GM12878 (cell line): ENCODE results near the gene CHMP4A. TPM values are rescaled to one million over a fixed set of nuclear protein-coding genes. Genes with fewer than 3 reads are reported as not detected.
A peak's percentile ranks its signal among the peaks of the same experiment; 100 is the strongest.

Experiments used
- ATAC-seq: fragments of 200-7000 bp; cut with Tn5 transposase; 3 replicates; pipeline ENCODE4 v1.9.1; 2020; ENCODE audit warnings: mild to moderate bottlenecking, moderate library complexity
- BruUV-seq: library from RNA; stranded (reverse); fragments of 400-500 nt; replicated peaks from 2 replicates; lab custom pipeline; 2021; lab: Mats Ljungman, UMichigan
- CTCF ChIA-PET: fragments of 300-600 bp; sonication (Branson Sonifier 250); formaldehyde crosslinking; extraction: SDS; loops from one replicate; lab custom pipeline; 2021; ENCODE audit warnings: inconsistent platforms; lab: Yijun Ruan, JAX
- POLR2A ChIA-PET: fragments of 350-600 bp; formaldehyde crosslinking; extraction: SDS; loops from one replicate; lab custom pipeline; 2021; ENCODE audit warnings: inconsistent platforms; lab: Charles Lee
- RAD21 ChIA-PET: fragments of 300-600 bp; sonication (Branson Sonifier 250); formaldehyde crosslinking; loops from one replicate; lab custom pipeline; 2023; ENCODE audit warnings: antibody characterized with exemption; ENCODE audit not compliant: unreplicated experiment; lab: Charles Lee
- SMC1A ChIA-PET: fragments of 300-600 bp; sonication (Branson Sonifier 250); formaldehyde crosslinking; loops from one replicate; lab custom pipeline; 2023; ENCODE audit not compliant: unreplicated experiment, uncharacterized antibody; lab: Charles Lee
- DNase-seq: peaks from one replicate; pipeline ENCODE4 v3.0.0-alpha.2; 2011; ENCODE audit warnings: low read depth, low spot score
- FAIRE-seq: peaks from 3 replicates; lab custom pipeline; 2011; peaks lifted over from hg19 to GRCh38; lab: Jason Lieb, UNC
- H2AFZ ChIP-seq: 2 replicates; pipeline ENCODE4 v1.6.0; 2011; ENCODE audit warnings: low read depth, low read length, control low read depth; ENCODE audit not compliant: control insufficient read depth
- H3K27ac ChIP-seq: 2 replicates; pipeline ENCODE4 v1.5.1; 2011; ENCODE audit warnings: control low read depth; ENCODE audit not compliant: control insufficient read depth, insufficient read depth
- H3K27me3 ChIP-seq, 2 experiments: replicated peaks in 1 of 2; 2 replicates each; pipeline versions ENCODE4 v1.6.0 to v1.6.1; 2011; ENCODE audit warnings: low read length in 1 of 2; ENCODE audit not compliant: control insufficient read depth in 2 of 2, insufficient read depth in 2 of 2
- H3K36me3 ChIP-seq, 2 experiments: 2 replicates each; pipeline ENCODE4 v1.5.1; 2011; ENCODE audit warnings: low read length in 1 of 2; ENCODE audit not compliant: control insufficient read depth in 2 of 2, insufficient read depth in 2 of 2
- H3K4me1 ChIP-seq: 2 replicates; pipeline ENCODE4 v1.6.1; 2011; ENCODE audit warnings: mild to moderate bottlenecking, low read length, moderate library complexity, mixed read lengths; ENCODE audit not compliant: control insufficient read depth, insufficient read depth
- H3K4me2 ChIP-seq: 2 replicates; pipeline ENCODE4 v1.6.0; 2011; ENCODE audit warnings: control low read depth; ENCODE audit not compliant: control insufficient read depth, insufficient read depth
- H3K4me3 ChIP-seq: fragments of 200-600 bp; sonication (generic); 2 replicates; pipeline ENCODE4 v1.5.1; 2016
- H3K79me2 ChIP-seq: 2 replicates; pipeline ENCODE4 v1.6.0; 2011; ENCODE audit warnings: low read length; ENCODE audit not compliant: control insufficient read depth, insufficient read depth
- H3K9ac ChIP-seq: 2 replicates; pipeline ENCODE4 v1.8.0; 2011; ENCODE audit warnings: low read length, control low read depth, mixed read lengths; ENCODE audit not compliant: control insufficient read depth, insufficient read depth
- H3K9me3 ChIP-seq: replicated peaks from 3 replicates; pipeline ENCODE4 v1.5.1; 2011; ENCODE audit warnings: mild to moderate bottlenecking, low read length; ENCODE audit not compliant: control insufficient read depth, insufficient read depth
- H4K20me1 ChIP-seq: 2 replicates; pipeline ENCODE4 v1.6.0; 2011; ENCODE audit not compliant: control insufficient read depth, insufficient read depth
- NFXL1 ChIP-seq: fragments of 450-650 bp; IDR thresholded peaks from 2 replicates; pipeline ENCODE4 v1.6.1; 2017; ENCODE audit warnings: antibody characterized with exemption, mild to moderate bottlenecking, borderline replicate concordance
- WGBS: methylation state at CpG from one replicate; pipeline ENCODE4 v1.1.6; 2016; ENCODE audit warnings: low lambda C conversion rate; ENCODE audit not compliant: insufficient replicate concordance, insufficient coverage; ENCODE audit errors: missing lambda C conversion rate; 5-methylcytosine and 5-hydroxymethylcytosine counted together
- in situ Hi-C: fragments of 300-500 bp; cut with MboI; formaldehyde crosslinking; loops from 9 replicates; pipeline ENCODE4 v1.14.3; 2018; ENCODE audit warnings: mixed read lengths
- intact Hi-C: fragments of 100-400 bp; cut with micrococcal nuclease; formaldehyde crosslinking; loops from one replicate; pipeline ENCODE4 v1.14.2; 2022; ENCODE audit not compliant: unreplicated experiment
- polyA plus RNA-seq, 11 experiments: library from polyadenylated mRNA; depleted of rRNA in 4 of 11; unstranded in 6 of 11; stranded (reverse) in 5 of 11; fragments of >200 nt; fragmentation: Nextera tagmentation in 4 of 11; fragmentation: Illumina TruSeq in 1 of 11; extraction: Ambion mirVana in 4 of 11; extraction: Trizol in 1 of 11; gene quantifications; 1 replicate in 1 of 11; 2 replicates in 10 of 11; pipeline versions ENCODE4 v1.2.1 to v1.2.3, GENCODE V29; 2011 to 2016; ENCODE audit warnings: inconsistent platforms in 2 of 11, missing spikeins in 2 of 11, low read depth in 1 of 11
- total RNA-seq, 4 experiments: library from RNA; depleted of rRNA in 3 of 4; stranded (reverse); fragments of >200 nt in 3 of 4; fragmentation: Illumina TruSeq in 1 of 4; extraction: Trizol in 1 of 4; gene quantifications; 2 replicates each; pipeline versions ENCODE4 v1.2.1 to v1.2.3, GENCODE V29; 2013 to 2021
- TF ChIP-seq, protein P1 (sequence below): fragments of 450-650 bp; IDR thresholded peaks from 2 replicates; pipeline ENCODE4 v1.6.1; 2016; ENCODE audit warnings: mild to moderate bottlenecking

The CHMP4A gene
- total and polyA plus RNA-seq, 10 of the 15 experiments (the other 5 are each of a cell fraction or from before 2014, with no cell fraction given), result 35.5 to 151 (median 84.7) TPM

DNA sequence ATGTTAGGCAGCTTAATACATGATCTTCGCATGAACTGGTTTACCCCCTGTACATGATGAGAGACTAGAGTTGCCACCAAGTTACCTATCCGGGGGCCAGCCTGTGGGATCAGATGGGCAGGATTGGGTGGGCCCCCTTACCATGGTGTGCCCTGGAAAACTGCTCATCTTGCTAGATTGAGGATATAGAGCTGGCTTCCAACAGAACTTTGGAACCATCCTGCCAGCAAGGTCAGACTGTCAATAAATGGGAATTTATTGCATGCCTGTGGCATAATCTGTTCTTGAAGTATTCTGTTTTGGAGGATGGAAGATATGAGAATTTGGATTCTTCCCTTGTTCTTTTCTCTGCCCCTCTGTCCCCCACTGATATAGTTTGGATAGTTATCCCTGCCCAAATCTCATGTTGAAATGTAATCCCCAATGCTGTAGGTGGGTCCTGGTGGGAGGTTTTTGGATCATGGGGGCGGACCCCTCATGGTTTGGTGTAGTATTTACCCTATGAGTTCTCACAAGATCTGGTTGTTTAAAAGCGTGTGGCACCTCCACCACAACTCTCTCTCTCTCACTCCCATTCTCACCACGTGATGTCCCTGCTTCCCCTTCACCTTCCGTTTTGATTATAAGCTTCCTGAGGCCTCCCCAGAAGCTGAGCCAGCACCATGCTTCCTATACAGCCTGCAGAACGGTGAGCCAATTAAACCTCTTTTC lies 14.3 kb downstream of the CHMP4A start:
- Histone ChIP-seq H3K4me3 (no peak overlapping the region), H3K27ac (no peak overlapping the region; the same call in 1 of the 2 replicates), H3K4me1 (peaks cover 15% of the 10 kb centered on the region), H2AFZ (no peak overlapping the region), H3K79me2 (peaks cover 44% of the 10 kb centered on the region), H3K36me3 (no peaks in the 10 kb centered on the region; a peak in 1 of 4 replicates), H3K9ac (no peak overlapping the region), H3K4me2 (peak overlapping the region; percentile 36), H3K9me3 (peaks cover 5% of the 10 kb centered on the region), H3K27me3 (no peaks in the 10 kb centered on the region), H4K20me1 (no peaks in the 10 kb centered on the region)
- ChIA-PET RAD21 (no interaction called here), POLR2A (interaction anchor here (0.6 to 1.9 kb wide), 9 partner anchors 10 to 221 kb away, joined by 3 to 11 read pairs (median 4); partner anchors contain the start of gene IRF9), CTCF (interaction anchor here (1.4 to 1.5 kb wide), 2 partner anchors 17 to 109 kb away, joined by 4 to 6 read pairs; partner anchors contain the start of genes CIDEB and MDP1), SMC1A (interaction anchor here (0.7 to 1.1 kb wide), 2 partner anchors 11 to 22 kb away, joined by 3 read pairs; no protein-coding TSS in a partner anchor)
- ATAC-seq (no peak), FAIRE-seq (no peak), DNase-seq (no peak)
- TF ChIP-seq NFXL1, result no peak
- TF ChIP-seq, protein P1, sequence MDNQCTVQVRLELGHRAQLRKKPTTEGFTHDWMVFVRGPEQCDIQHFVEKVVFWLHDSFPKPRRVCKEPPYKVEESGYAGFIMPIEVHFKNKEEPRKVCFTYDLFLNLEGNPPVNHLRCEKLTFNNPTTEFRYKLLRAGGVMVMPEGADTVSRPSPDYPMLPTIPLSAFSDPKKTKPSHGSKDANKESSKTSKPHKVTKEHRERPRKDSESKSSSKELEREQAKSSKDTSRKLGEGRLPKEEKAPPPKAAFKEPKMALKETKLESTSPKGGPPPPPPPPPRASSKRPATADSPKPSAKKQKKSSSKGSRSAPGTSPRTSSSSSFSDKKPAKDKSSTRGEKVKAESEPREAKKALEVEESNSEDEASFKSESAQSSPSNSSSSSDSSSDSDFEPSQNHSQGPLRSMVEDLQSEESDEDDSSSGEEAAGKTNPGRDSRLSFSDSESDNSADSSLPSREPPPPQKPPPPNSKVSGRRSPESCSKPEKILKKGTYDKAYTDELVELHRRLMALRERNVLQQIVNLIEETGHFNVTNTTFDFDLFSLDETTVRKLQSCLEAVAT, result 0 out of 2 replicates have a peak, but pooled peaks have one; percentile 49
- intact Hi-C loops, result no loop called here
- in situ Hi-C loops, result no loop called here
- no TSS peak for BruUV-seq
- WGBS, result 64% methylated on average over 7 of the region's 7 CpGs
